GM06990 (cell line): ENCODE data around the gene GARIN5B.
A peak's percentile ranks its signal among the peaks of the same experiment; 100 is the strongest.

Experiments used
- DNase-seq: peaks from one replicate; pipeline ENCODE4 v3.0.0-alpha.2; 2011; ENCODE audit not compliant: insufficient read length; ENCODE audit errors: extremely low read depth
- H3K27me3 ChIP-seq: replicated peaks from 2 replicates; pipeline ENCODE4 v1.6.0; 2011; ENCODE audit warnings: low read length; ENCODE audit not compliant: control insufficient read depth, insufficient read depth
- H3K36me3 ChIP-seq: 2 replicates; pipeline ENCODE4 v1.5.1; 2011; ENCODE audit warnings: low read length; ENCODE audit not compliant: control insufficient read depth, insufficient read depth
- H3K4me3 ChIP-seq: replicated peaks from 2 replicates; pipeline ENCODE4 v1.5.1; 2011; ENCODE audit warnings: low read depth, mild to moderate bottlenecking, control low read depth, low read length
- TF ChIP-seq, protein P1 (sequence below): IDR thresholded peaks from 2 replicates; pipeline ENCODE4 v1.5.1; 2011; ENCODE audit warnings: low read length, control low read depth, mild to moderate bottlenecking, inconsistent platforms; ENCODE audit not compliant: insufficient read depth, poor library complexity, severe bottlenecking

GARIN5B gene

GRCh38 chr19:55345101-55345817, 17.8 kb downstream of the GARIN5B start:
- no peak overlapping the region for H3K4me3 ChIP-seq
- H3K36me3 ChIP-seq, result peaks cover 2% of the 10 kb centered on the region
- H3K27me3 ChIP-seq, result no peaks in the 10 kb centered on the region
- no peak for DNase-seq
- TF ChIP-seq, protein P1, sequence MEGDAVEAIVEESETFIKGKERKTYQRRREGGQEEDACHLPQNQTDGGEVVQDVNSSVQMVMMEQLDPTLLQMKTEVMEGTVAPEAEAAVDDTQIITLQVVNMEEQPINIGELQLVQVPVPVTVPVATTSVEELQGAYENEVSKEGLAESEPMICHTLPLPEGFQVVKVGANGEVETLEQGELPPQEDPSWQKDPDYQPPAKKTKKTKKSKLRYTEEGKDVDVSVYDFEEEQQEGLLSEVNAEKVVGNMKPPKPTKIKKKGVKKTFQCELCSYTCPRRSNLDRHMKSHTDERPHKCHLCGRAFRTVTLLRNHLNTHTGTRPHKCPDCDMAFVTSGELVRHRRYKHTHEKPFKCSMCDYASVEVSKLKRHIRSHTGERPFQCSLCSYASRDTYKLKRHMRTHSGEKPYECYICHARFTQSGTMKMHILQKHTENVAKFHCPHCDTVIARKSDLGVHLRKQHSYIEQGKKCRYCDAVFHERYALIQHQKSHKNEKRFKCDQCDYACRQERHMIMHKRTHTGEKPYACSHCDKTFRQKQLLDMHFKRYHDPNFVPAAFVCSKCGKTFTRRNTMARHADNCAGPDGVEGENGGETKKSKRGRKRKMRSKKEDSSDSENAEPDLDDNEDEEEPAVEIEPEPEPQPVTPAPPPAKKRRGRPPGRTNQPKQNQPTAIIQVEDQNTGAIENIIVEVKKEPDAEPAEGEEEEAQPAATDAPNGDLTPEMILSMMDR, result no peak

DNA sequence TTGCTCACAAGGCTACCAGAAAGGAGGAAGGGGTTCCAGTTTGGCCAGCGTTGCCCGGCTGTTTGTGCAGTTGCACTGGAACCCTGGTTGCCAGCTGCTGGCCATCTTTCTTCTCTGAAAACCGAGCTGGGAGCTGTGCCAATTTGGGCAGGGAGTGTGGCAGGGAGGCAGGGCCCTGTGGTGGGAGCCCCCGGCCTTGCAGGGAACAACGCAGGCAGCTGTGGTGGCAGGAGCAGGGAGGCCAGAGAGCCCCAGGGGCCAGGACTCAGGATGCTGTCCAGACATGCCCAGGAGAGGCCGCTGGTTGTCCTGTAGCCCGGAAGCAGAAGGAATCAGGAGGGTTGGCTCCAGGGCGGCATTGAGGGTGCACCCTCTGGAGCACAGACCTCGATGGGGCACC, 18.6 kb downstream of the GARIN5B start:
- TF ChIP-seq, protein P1, result no peak
- Histone ChIP-seq H3K36me3 (peaks cover 2% of the 10 kb centered on the region), H3K27me3 (no peaks in the 10 kb centered on the region), H3K4me3 (no peak overlapping the region)
- no peak for DNase-seq

- no peak for DNase-seq
- TF ChIP-seq, protein P1, result no peak
- peak overlapping the region; percentile 71; the same call in 1 of the 2 replicates for H3K4me3 ChIP-seq
- no peaks in the 10 kb centered on the region for H3K27me3 ChIP-seq
- no peaks in the 10 kb centered on the region; the same call in none of the 2 replicates for H3K36me3 ChIP-seq
Measured at GRCh38 chr19:55341595-55342531, 21.2 kb downstream of the GARIN5B start.

GRCh38 chr19:55341171-55341588, 21.9 kb downstream of the GARIN5B start:
- H3K4me3 ChIP-seq, result peak overlapping the region; percentile 71
- no peaks in the 10 kb centered on the region for H3K27me3 ChIP-seq
- peak; percentile 54 for DNase-seq
- no peaks in the 10 kb centered on the region; the same call in none of the 2 replicates for H3K36me3 ChIP-seq
- TF ChIP-seq, protein P1, result no peak

DNA sequence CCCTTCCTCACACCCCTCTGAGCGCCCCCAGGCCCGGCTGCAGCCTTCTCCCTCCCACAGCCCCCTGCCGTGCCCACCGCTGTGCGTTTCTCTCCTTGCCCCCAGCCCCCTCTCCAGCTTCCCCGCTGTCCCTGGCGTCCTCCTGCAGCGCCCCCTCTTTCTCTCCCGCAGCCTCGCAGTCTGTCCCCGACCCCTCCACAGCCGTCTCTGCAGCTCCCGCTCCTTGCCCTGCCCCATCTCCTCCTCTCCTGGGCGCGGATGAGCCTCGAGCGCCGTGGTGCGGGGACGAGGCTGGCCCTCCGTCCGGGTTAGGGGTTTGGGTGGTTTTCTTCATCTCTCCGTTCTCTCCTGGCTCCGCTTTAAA, 22.3 kb downstream of the GARIN5B start:
- no peaks in the 10 kb centered on the region; the same call in none of the 2 replicates for H3K36me3 ChIP-seq
- no peak for DNase-seq
- no peaks in the 10 kb centered on the region for H3K27me3 ChIP-seq
- H3K4me3 ChIP-seq, result peak overlapping the region; percentile 71
- TF ChIP-seq, protein P1, result peak; percentile 31
